ENCODE results near the gene RPUSD1.

- TF ChIP-seq EZH2phosphoT487 (IDR thresholded peaks at IDR 0.05; ENCODE audit: borderline replicate concordance, low read length) = no peak
- TF ChIP-seq CTCF (conservative IDR thresholded peaks at IDR 0.05; ENCODE audit: low read depth, low read length) = no peak
- no peak for TF ChIP-seq EZH2 (IDR thresholded peaks at IDR 0.05; ENCODE audit: low read length, unreplicated experiment)
Observed at GRCh38 chr16:833411-833810, 45.2 kb upstream of the RPUSD1 start.

Measured in PC-3 (cell line).